ENCODE data around the gene FAM53B. TPM values are rescaled to one million over a fixed set of nuclear protein-coding genes. Genes with fewer than 3 reads are reported as not detected.

FAM53B gene
- total and polyA plus RNA-seq, 7 experiments from 2014 or later = 3.9 to 51.5 (median 27.7) TPM

DNA sequence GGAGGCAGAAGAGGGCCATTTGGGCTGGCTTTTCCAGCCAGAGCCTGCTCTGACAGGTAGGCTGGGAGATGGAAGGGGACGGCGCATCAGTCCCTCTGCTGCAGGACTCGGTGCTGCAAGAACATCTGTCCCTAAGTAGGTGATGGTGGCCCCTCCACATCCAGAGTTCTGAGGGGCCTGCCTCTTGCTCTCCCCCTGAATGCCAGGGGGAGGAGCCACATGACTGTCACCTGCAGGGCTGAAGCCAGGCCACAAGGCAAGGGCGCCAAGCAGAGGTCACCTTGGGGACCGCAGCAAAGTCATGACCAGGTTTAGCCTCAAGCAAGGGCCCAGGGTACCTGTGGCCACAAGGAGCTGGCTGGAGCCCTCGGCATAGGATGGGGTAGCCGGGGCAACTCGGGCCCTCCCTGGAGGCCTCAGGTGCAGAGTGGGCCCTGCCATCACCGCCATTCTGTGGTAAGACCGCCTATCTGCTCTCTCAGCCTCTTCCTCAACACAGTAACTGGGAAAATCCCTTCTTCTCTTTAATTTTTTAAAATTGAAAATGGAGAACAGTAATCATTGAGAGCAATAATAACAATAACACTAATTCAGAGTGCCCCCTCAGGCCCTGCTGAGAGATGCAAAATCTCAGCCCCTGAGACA lies 99.3 kb downstream of the FAM53B start:
- intact Hi-C loops (cut with micrococcal nuclease) = loop anchor here (5.0 to 10.0 kb wide), 3 partner anchors 147 to 230 kb away; partner anchors contain the start of genes ABRAXAS2 (in 1 of the 2), EEF1AKMT2 (in 1 of the 2) and OAT (in 1 of the 2)
- peaks cover 57 to 100% (median 87%) of the 10 kb centered on the region in 7 donors for H3K4me1 Mint-ChIP-seq
- peaks cover 0 to 17% (median 5%) of the 10 kb centered on the region in 5 donors for H3K36me3 Mint-ChIP-seq
- DNase-seq = no peak
- Histone ChIP-seq H3K9me3 (ENCODE audit: control insufficient read depth in 2 of 3, low read length in 3 of 3) (no peaks in the 10 kb centered on the region), H3K36me3 (ENCODE audit: control insufficient read depth in 2 of 3, insufficient read depth in 3 of 3, low read length in 3 of 3) (no peaks in the 10 kb centered on the region), H3K4me1 (ENCODE audit: control insufficient read depth in 2 of 2, insufficient read depth in 2 of 2, low read length in 2 of 2) (peaks cover 71 to 79% of the 10 kb centered on the region in 2 donors), H3K4me3 (ENCODE audit: low read length) (no peak overlapping the region), H3K27me3 (ENCODE audit: control insufficient read depth in 2 of 2, insufficient read depth in 2 of 2, low read length in 2 of 2) (no peaks in the 10 kb centered on the region), H3K27ac (ENCODE audit: low read depth, low read length) (no peak overlapping the region)
- ATAC-seq = no peak
- no peak overlapping the region for H3K4me3 Mint-ChIP-seq
- POLR2A ChIA-PET = interaction anchor here (1.2 to 5.4 kb wide), 6 partner anchors 8 to 98 kb away, joined by 3 to 63 read pairs (median 6); no protein-coding TSS in a partner anchor
- CTCF ChIA-PET = interaction anchor here (0.6 to 9.6 kb wide), 5 partner anchors 8 to 97 kb away, joined by 3 to 131 read pairs (median 3); no protein-coding TSS in a partner anchor
- peak overlapping the region in 4 of 9 donors; percentile 31 to 97 (median 88) for H3K27ac Mint-ChIP-seq
- H3K27me3 Mint-ChIP-seq = no peaks in the 10 kb centered on the region
- H3K9me3 Mint-ChIP-seq = no peaks in the 10 kb centered on the region

DNA sequence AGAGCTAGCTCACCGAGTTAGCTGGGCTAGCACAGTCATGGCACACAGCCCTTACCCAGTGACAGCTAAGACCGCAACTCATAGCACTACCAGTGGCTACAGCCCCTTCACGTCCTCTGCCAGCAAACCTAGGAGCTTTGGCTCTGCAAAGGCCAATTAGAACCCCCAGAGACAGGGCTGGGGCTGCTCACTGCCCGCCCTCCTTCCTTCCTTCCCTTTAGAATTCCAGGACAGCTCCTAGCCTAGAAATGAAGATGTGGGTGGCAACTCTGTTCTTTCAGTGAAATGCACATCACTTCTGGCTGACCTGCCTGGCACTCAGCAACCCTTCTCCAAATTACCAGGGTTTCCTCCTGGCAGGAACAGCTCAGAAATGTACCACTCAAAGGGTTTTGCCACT lies 99.9 kb downstream of the FAM53B start:
- H3K4me1 Mint-ChIP-seq = peaks cover 50 to 99% (median 87%) of the 10 kb centered on the region in 7 donors
- Histone ChIP-seq H3K36me3 (ENCODE audit: control insufficient read depth in 2 of 3, insufficient read depth in 3 of 3, low read length in 3 of 3) (no peaks in the 10 kb centered on the region), H3K27ac (ENCODE audit: low read depth, low read length) (no peak overlapping the region), H3K4me1 (ENCODE audit: control insufficient read depth in 2 of 2, insufficient read depth in 2 of 2, low read length in 2 of 2) (peaks cover 68 to 75% of the 10 kb centered on the region in 2 donors), H3K27me3 (ENCODE audit: control insufficient read depth in 2 of 2, insufficient read depth in 2 of 2, low read length in 2 of 2) (no peaks in the 10 kb centered on the region), H3K9me3 (ENCODE audit: control insufficient read depth in 2 of 3, low read length in 3 of 3) (no peaks in the 10 kb centered on the region), H3K4me3 (ENCODE audit: low read length) (no peak overlapping the region)
- peak overlapping the region in 5 of 9 donors; percentile 21 to 97 (median 76) for H3K27ac Mint-ChIP-seq
- no peak overlapping the region for H3K4me3 Mint-ChIP-seq
- no peaks in the 10 kb centered on the region for H3K27me3 Mint-ChIP-seq
- POLR2A ChIA-PET = interaction anchor here (0.8 to 3.3 kb wide), 3 partner anchors 30 to 97 kb away, joined by 3 to 12 read pairs (median 5); no protein-coding TSS in a partner anchor
- intact Hi-C loops (cut with micrococcal nuclease) = loop anchor here in 1 of 2 donors (10.0 kb wide), 2 partner anchors 161 to 229 kb away; partner anchors contain the start of genes ABRAXAS2 and OAT
- H3K36me3 Mint-ChIP-seq = peaks cover 0 to 17% (median 5%) of the 10 kb centered on the region in 5 donors
- no peaks in the 10 kb centered on the region for H3K9me3 Mint-ChIP-seq
- DNase-seq = no peak
- ATAC-seq = no peak
- CTCF ChIA-PET = interaction anchor here (0.6 to 9.6 kb wide), 3 partner anchors 45 to 75 kb away, joined by 3 to 131 read pairs (median 3); no protein-coding TSS in a partner anchor

DNA sequence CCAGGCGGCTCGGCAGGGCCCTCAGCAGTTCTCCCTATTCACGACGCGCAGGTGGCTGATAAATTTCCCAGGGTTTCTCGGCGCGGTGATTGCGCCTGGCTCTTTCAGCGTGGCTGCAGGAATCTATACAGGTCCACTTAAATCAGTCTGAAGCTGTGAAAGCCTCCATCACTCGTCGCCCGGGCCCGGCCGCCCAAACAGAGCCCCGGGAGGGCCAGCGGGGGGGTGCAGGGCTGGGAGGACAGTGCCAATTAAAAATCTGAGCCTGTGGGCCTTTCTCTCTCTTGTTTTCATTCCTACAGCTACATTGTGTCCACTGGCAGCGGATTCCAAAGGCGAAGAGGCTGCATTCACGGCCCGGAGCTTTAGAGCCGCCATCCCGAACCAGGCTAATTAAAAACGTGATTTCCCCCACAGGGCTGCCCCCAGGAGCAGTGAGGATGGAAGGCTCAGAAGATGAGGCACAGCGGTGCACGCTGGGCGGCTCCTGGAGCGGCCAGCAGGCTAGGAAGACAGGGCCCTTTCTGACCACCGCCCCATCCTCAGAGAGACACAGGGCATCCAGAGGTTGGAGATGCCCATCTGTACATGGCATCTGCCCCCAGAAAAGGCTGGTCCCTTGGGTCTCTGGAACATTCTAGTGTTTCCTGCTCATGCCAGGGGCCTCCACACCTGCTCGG lies 100.7 kb downstream of the FAM53B start:
- Mint-ChIP-seq H3K9me3 (no peaks in the 10 kb centered on the region), H3K27me3 (no peaks in the 10 kb centered on the region), H3K4me3 (no peak overlapping the region), H3K36me3 (peaks cover 0 to 17% (median 5%) of the 10 kb centered on the region in 5 donors), H3K27ac (peak overlapping the region in 5 of 9 donors; percentile 23 to 97 (median 79)), H3K4me1 (peaks cover 43 to 93% (median 84%) of the 10 kb centered on the region in 7 donors)
- no peak for ATAC-seq
- ChIA-PET POLR2A (interaction anchor here (0.8 to 3.3 kb wide), 4 partner anchors 30 to 97 kb away, joined by 3 to 12 read pairs (median 5); no protein-coding TSS in a partner anchor), CTCF (interaction anchor here (1.1 to 9.6 kb wide), 2 partner anchors 45 to 76 kb away, joined by 3 to 131 read pairs; no protein-coding TSS in a partner anchor)
- H3K36me3 ChIP-seq (ENCODE audit: control insufficient read depth in 2 of 3, insufficient read depth in 3 of 3, low read length in 3 of 3) = no peaks in the 10 kb centered on the region
- H3K4me1 ChIP-seq (ENCODE audit: control insufficient read depth in 2 of 2, insufficient read depth in 2 of 2, low read length in 2 of 2) = peaks cover 61 to 71% of the 10 kb centered on the region in 2 donors
- no peaks in the 10 kb centered on the region for H3K27me3 ChIP-seq (ENCODE audit: control insufficient read depth in 2 of 2, insufficient read depth in 2 of 2, low read length in 2 of 2)
- intact Hi-C loops (cut with micrococcal nuclease) = loop anchor here in 1 of 2 donors (10.0 kb wide), 2 partner anchors 161 to 229 kb away; partner anchors contain the start of genes ABRAXAS2 and OAT
- no peak overlapping the region for H3K4me3 ChIP-seq (ENCODE audit: low read length)
- no peak for DNase-seq
- H3K9me3 ChIP-seq (ENCODE audit: control insufficient read depth in 2 of 3, low read length in 3 of 3) = no peaks in the 10 kb centered on the region
- no peak overlapping the region for H3K27ac ChIP-seq (ENCODE audit: low read depth, low read length)

DNA sequence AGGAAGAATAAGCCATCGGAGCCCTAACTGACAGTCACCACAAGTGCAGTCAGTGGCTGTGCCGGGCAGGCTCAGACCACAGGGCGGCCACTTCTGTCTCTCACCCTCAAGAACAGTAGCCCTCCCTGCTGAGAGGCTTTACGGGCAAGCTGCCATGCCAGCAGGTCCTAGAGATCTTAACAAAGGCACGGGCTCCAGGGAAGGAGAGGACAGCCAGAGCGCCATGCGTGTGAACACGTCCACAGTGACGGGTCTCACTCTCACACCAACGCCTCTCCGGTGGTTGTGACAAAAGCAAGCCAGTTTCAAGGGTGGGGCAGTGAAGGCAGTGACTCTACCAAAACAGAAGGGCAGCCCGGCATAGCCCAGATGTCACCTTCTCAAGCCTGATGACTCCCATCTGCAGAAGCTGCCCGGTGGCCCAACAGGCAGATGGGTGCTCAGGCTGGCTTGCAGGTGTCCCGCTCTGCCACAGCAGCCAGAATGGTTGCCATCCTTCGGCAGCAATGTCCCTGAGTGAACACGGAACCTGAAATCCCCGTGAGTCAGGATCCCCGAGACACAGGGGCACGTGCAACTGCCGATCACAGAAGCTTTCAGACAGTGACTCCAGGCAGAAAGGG lies 102.0 kb downstream of the FAM53B start:
- ATAC-seq = peak; percentile 33
- Mint-ChIP-seq H3K4me1 (peaks cover 46 to 93% (median 78%) of the 10 kb centered on the region in 7 donors), H3K36me3 (peaks cover 0 to 17% (median 5%) of the 10 kb centered on the region in 5 donors), H3K4me3 (peak overlapping the region in 3 of 10 donors; percentile 14 to 74 (median 29)), H3K27me3 (no peaks in the 10 kb centered on the region), H3K27ac (peak overlapping the region; percentile 18 to 97 (median 84)), H3K9me3 (no peaks in the 10 kb centered on the region)
- Histone ChIP-seq H3K4me1 (ENCODE audit: control insufficient read depth in 2 of 2, insufficient read depth in 2 of 2, low read length in 2 of 2) (peaks cover 55 to 64% of the 10 kb centered on the region in 2 donors), H3K4me3 (ENCODE audit: low read length) (no peak overlapping the region), H3K27ac (ENCODE audit: low read depth, low read length) (no peak overlapping the region), H3K36me3 (ENCODE audit: control insufficient read depth in 2 of 3, insufficient read depth in 3 of 3, low read length in 3 of 3) (no peaks in the 10 kb centered on the region), H3K9me3 (ENCODE audit: control insufficient read depth in 2 of 3, low read length in 3 of 3) (no peaks in the 10 kb centered on the region), H3K27me3 (ENCODE audit: control insufficient read depth in 2 of 2, insufficient read depth in 2 of 2, low read length in 2 of 2) (no peaks in the 10 kb centered on the region)
- DNase-seq = no peak
- intact Hi-C loops (cut with micrococcal nuclease) = loop anchor here in 1 of 2 donors (10.0 kb wide), 2 partner anchors 163 to 227 kb away; partner anchors contain the start of genes ABRAXAS2 and OAT
- CTCF ChIA-PET = interaction anchor here (1.5 to 9.6 kb wide), 2 partner anchors 77 to 99 kb away, joined by 5 to 131 read pairs; no protein-coding TSS in a partner anchor
- POLR2A ChIA-PET = interaction anchor here (3.3 kb wide), 1 partner anchor 99 kb away, joined by 12 read pairs; no protein-coding TSS in a partner anchor

DNA sequence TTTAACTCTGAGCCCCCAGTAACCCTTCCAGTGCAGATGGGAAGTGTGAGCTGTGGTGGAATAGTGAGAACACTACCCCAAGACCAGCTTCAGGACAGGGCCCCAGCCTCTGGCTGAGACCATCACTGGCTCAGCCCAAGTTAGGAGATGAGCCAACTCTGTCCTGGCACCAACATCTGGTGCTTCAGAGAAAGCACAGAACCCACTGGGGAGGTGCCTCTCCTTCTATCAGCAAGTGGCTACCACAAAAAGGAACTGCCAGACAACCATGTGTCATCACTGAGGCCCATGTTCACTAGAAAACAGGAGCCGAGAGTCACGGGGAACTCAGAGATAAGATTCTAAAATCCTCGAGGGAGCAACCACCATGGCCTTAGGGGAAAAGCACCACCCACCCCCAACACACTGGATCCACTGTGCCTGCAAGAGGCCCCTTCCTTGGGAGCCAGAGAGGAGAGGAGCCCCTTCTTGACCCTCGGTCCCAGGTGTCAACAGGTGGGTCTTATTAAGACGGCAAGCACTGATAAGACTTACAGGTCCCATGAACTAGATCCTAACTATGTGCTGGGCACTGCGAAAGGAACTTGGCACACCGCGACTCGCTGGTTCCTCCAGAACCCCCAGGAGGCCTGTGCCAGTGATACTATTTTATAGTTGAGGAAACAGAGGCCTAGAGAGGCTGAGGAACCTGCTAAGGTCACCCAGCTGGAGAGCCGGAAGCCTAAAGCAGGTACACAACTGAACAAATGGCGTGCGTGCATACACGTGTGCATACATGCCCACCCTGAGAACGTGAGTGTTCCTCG lies 102.7 kb downstream of the FAM53B start:
- H3K27me3 Mint-ChIP-seq = no peaks in the 10 kb centered on the region
- H3K27ac Mint-ChIP-seq = peak overlapping the region; percentile 74 to 97 (median 84)
- H3K27ac ChIP-seq (ENCODE audit: low read depth, low read length) = peak overlapping the region; percentile 10
- H3K9me3 Mint-ChIP-seq = no peaks in the 10 kb centered on the region
- ChIA-PET CTCF (interaction anchor here (0.6 to 1.5 kb wide), 2 partner anchors 94 to 100 kb away, joined by 3 to 5 read pairs; no protein-coding TSS in a partner anchor), POLR2A (interaction anchor here (1.2 to 3.3 kb wide), 2 partner anchors 99 kb away, joined by 4 to 12 read pairs; no protein-coding TSS in a partner anchor)
- peaks cover 47 to 93% (median 78%) of the 10 kb centered on the region in 7 donors for H3K4me1 Mint-ChIP-seq
- H3K27me3 ChIP-seq (ENCODE audit: control insufficient read depth in 2 of 2, insufficient read depth in 2 of 2, low read length in 2 of 2) = no peaks in the 10 kb centered on the region
- ATAC-seq (peak; percentile 78), DNase-seq (peak in 2 of 9 donors; percentile 22 to 25)
- peak overlapping the region; percentile 33 to 74 (median 66) for H3K4me3 Mint-ChIP-seq
- no peaks in the 10 kb centered on the region for H3K9me3 ChIP-seq (ENCODE audit: control insufficient read depth in 2 of 3, low read length in 3 of 3)
- H3K36me3 ChIP-seq (ENCODE audit: control insufficient read depth in 2 of 3, insufficient read depth in 3 of 3, low read length in 3 of 3) = no peaks in the 10 kb centered on the region
- H3K36me3 Mint-ChIP-seq = peaks cover 0 to 17% (median 5%) of the 10 kb centered on the region in 5 donors
- H3K4me3 ChIP-seq (ENCODE audit: low read length) = no peak overlapping the region
- intact Hi-C loops (cut with micrococcal nuclease) = loop anchor here in 1 of 2 donors (10.0 kb wide), 2 partner anchors 163 to 227 kb away; partner anchors contain the start of genes ABRAXAS2 and OAT
- peaks cover 55 to 64% of the 10 kb centered on the region in 2 donors for H3K4me1 ChIP-seq (ENCODE audit: control insufficient read depth in 2 of 2, insufficient read depth in 2 of 2, low read length in 2 of 2)

All from naive thymus-derived CD4-positive, alpha-beta T cell (primary cell).